ENCODE measurements around the gene FKBP3. TPM values are rescaled to one million over a fixed set of nuclear protein-coding genes. Genes with fewer than 3 reads are reported as not detected.

Gene FKBP3
- total and polyA plus RNA-seq, 2 experiments from 2014 or later, result 114 to 699 TPM

DNA sequence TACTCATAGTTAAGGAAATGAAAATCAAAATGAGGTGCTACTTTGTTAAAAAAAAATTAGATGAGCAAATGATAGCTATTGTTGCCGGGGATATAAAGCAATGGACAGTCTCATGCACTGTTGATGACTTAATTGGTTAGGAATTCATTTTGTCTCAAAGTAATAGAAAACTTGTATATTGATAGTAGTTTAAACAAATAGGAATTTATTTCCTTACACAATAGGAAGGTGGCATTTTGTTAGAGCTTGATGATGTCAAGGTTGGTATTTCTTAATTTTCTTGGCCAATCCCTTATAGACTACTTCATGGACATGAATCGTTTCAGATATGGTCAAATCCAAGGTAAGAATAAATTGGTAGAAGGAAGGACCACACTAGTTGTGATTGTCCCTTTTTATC is 42.6 kb downstream of the FKBP3 start:
- H3K27ac ChIP-seq (ENCODE audit: low read depth), result no peak overlapping the region
- no peak overlapping the region for H3K27ac Mint-ChIP-seq
- H3K4me1 Mint-ChIP-seq, result peaks cover 6% of the 10 kb centered on the region; the same call in 2 of the 3 replicates
- H3F3A ChIP-seq (replicated peaks; ENCODE audit: low read depth), result no peaks in the 10 kb centered on the region
- H3K36me3 ChIP-seq (ENCODE audit: insufficient read depth), result peaks cover 17% of the 10 kb centered on the region
- H3K4me3 ChIP-seq, result no peak overlapping the region
- no peak overlapping the region for H3K4me2 ChIP-seq
- H3K36me3 Mint-ChIP-seq (ENCODE audit: low read depth), result peaks cover 17% of the 10 kb centered on the region
- H4K20me1 ChIP-seq (replicated peaks; ENCODE audit: insufficient read depth), result peaks cover 49% of the 10 kb centered on the region
- ATAC-seq, result no peak
- H3K4me1 ChIP-seq (ENCODE audit: insufficient read depth), result no peaks in the 10 kb centered on the region; the same call in 1 of the 2 replicates
- H3K9me2 ChIP-seq (ENCODE audit: insufficient read depth), result no peaks in the 10 kb centered on the region
- no peak for DNase-seq (ENCODE audit: low spot score)
- H2AFZ ChIP-seq, result no peak overlapping the region
- H3K4me3 Mint-ChIP-seq, result no peak overlapping the region
- no peaks in the 10 kb centered on the region for H3K27me3 ChIP-seq (ENCODE audit: insufficient read depth)
- TF ChIP-seq NANOG (IDR thresholded peaks at IDR 0.05; ENCODE audit: borderline replicate concordance) (no peak), ZNF114 (CRISPR knock-in tag; IDR thresholded peaks at IDR 0.05) (no peak), POLR2AphosphoS5 (IDR thresholded peaks at IDR 0.05; ENCODE audit: low read depth) (no peak), CREB1 (CRISPR knock-in tag; IDR thresholded peaks at IDR 0.05; ENCODE audit: low read depth) (no peak), ZNF331 (CRISPR knock-in tag; IDR thresholded peaks at IDR 0.05; ENCODE audit: low read depth) (no peak)
- no peaks in the 10 kb centered on the region for H3K27me3 Mint-ChIP-seq (ENCODE audit: insufficient read depth, low read depth, poor library complexity)
- H3K9me3 Mint-ChIP-seq, result no peaks in the 10 kb centered on the region
- peaks cover 99% of the 10 kb centered on the region for H3K79me2 ChIP-seq (replicated peaks; ENCODE audit: insufficient read depth)

DNA sequence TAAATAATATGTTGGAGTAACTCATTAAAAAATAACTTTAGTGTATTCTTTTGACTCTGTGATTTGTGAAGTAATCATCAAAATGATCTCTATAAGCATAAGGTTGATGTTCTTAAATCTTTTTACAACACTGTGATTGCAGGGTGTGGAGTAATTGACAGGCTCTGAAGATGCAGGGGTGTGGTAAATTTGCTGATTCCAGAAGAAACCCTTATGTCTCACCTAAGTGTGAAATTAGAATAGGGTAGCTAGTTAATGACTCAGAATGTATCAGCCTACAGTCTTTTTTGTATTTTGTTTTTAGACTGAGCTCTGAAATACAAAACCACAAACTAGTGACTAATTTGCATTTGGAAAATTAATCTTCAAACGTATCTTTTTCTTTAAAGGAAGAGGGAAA is 44.5 kb downstream of the FKBP3 start:
- peaks cover 16% of the 10 kb centered on the region for H3K4me1 Mint-ChIP-seq
- H3K27ac Mint-ChIP-seq, result no peak overlapping the region
- no peaks in the 10 kb centered on the region for H3K9me2 ChIP-seq (ENCODE audit: insufficient read depth)
- peaks cover under 1% of the 10 kb centered on the region; the same call in 1 of the 2 replicates for H3K36me3 ChIP-seq (ENCODE audit: insufficient read depth)
- no peak overlapping the region for H2AFZ ChIP-seq
- TF ChIP-seq, protein P1, sequence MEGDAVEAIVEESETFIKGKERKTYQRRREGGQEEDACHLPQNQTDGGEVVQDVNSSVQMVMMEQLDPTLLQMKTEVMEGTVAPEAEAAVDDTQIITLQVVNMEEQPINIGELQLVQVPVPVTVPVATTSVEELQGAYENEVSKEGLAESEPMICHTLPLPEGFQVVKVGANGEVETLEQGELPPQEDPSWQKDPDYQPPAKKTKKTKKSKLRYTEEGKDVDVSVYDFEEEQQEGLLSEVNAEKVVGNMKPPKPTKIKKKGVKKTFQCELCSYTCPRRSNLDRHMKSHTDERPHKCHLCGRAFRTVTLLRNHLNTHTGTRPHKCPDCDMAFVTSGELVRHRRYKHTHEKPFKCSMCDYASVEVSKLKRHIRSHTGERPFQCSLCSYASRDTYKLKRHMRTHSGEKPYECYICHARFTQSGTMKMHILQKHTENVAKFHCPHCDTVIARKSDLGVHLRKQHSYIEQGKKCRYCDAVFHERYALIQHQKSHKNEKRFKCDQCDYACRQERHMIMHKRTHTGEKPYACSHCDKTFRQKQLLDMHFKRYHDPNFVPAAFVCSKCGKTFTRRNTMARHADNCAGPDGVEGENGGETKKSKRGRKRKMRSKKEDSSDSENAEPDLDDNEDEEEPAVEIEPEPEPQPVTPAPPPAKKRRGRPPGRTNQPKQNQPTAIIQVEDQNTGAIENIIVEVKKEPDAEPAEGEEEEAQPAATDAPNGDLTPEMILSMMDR (conservative IDR thresholded peaks at IDR 0.05; ENCODE audit: low read depth in 2 of 2), result no peak
- TF ChIP-seq ZNF114 (CRISPR knock-in tag; IDR thresholded peaks at IDR 0.05) (no peak), NANOG (IDR thresholded peaks at IDR 0.05; ENCODE audit: borderline replicate concordance) (no peak)
- TF ChIP-seq, protein P2, sequence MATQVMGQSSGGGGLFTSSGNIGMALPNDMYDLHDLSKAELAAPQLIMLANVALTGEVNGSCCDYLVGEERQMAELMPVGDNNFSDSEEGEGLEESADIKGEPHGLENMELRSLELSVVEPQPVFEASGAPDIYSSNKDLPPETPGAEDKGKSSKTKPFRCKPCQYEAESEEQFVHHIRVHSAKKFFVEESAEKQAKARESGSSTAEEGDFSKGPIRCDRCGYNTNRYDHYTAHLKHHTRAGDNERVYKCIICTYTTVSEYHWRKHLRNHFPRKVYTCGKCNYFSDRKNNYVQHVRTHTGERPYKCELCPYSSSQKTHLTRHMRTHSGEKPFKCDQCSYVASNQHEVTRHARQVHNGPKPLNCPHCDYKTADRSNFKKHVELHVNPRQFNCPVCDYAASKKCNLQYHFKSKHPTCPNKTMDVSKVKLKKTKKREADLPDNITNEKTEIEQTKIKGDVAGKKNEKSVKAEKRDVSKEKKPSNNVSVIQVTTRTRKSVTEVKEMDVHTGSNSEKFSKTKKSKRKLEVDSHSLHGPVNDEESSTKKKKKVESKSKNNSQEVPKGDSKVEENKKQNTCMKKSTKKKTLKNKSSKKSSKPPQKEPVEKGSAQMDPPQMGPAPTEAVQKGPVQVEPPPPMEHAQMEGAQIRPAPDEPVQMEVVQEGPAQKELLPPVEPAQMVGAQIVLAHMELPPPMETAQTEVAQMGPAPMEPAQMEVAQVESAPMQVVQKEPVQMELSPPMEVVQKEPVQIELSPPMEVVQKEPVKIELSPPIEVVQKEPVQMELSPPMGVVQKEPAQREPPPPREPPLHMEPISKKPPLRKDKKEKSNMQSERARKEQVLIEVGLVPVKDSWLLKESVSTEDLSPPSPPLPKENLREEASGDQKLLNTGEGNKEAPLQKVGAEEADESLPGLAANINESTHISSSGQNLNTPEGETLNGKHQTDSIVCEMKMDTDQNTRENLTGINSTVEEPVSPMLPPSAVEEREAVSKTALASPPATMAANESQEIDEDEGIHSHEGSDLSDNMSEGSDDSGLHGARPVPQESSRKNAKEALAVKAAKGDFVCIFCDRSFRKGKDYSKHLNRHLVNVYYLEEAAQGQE (IDR thresholded peaks at IDR 0.05; ENCODE audit: unreplicated experiment), result no peak
- no peaks in the 10 kb centered on the region for H3F3A ChIP-seq (replicated peaks; ENCODE audit: low read depth)
- H3K4me3 ChIP-seq, result no peak overlapping the region
- H3K36me3 Mint-ChIP-seq (ENCODE audit: low read depth), result peaks cover 3% of the 10 kb centered on the region; the same call in 2 of the 3 replicates
- no peak overlapping the region for H3K4me2 ChIP-seq
- DNase-seq (ENCODE audit: low spot score), result no peak
- H4K20me1 ChIP-seq (replicated peaks; ENCODE audit: insufficient read depth), result peaks cover 51% of the 10 kb centered on the region
- H3K4me1 ChIP-seq (ENCODE audit: insufficient read depth), result no peaks in the 10 kb centered on the region; the same call in none of the 2 replicates
- peaks cover 3% of the 10 kb centered on the region for H3K27me3 Mint-ChIP-seq (ENCODE audit: insufficient read depth, low read depth, poor library complexity)
- peaks cover 100% of the 10 kb centered on the region for H3K79me2 ChIP-seq (replicated peaks; ENCODE audit: insufficient read depth)
- no peaks in the 10 kb centered on the region for H3K27me3 ChIP-seq (ENCODE audit: insufficient read depth)
- no peak for ATAC-seq
- H3K27ac ChIP-seq (ENCODE audit: low read depth), result no peak overlapping the region
- no peaks in the 10 kb centered on the region for H3K9me3 Mint-ChIP-seq
- no peak overlapping the region for H3K4me3 Mint-ChIP-seq
